ENCODE measurements around the gene WBP2.
A peak's percentile ranks its signal among the peaks of the same experiment; 100 is the strongest.
"Not testable (repeated sequence)": the region's sequence is repeated elsewhere in the genome, so short reads cannot be mapped to it uniquely, and the experiment has no call there.

WBP2 gene

GRCh38 chr17:75864887-75865286 is 9.8 kb upstream of the WBP2 start:
- Histone ChIP-seq H3K27ac (ENCODE audit: low read length) (peak overlapping the region; percentile 71), H3K9ac (ENCODE audit: low read length in 2 of 2) (peak overlapping the region in 1 of 2 donors; percentile 42)
- not testable (repeated sequence) for H3K27me3 ChIP-seq (ENCODE audit: control insufficient read depth in 1 of 2, insufficient read depth in 2 of 2, low read length in 2 of 2)

GRCh38 chr17:75864448-75864871 is 9.3 kb upstream of the WBP2 start:
- Histone ChIP-seq H3K9me3 (ENCODE audit: control insufficient read depth in 2 of 2, low read length in 2 of 2) (no peaks in the 10 kb centered on the region), H3K9ac (ENCODE audit: low read length in 2 of 2) (peak overlapping the region in 1 of 2 donors; percentile 42), H3K4me1 (ENCODE audit: control insufficient read depth, insufficient read depth, low read length) (peaks cover 19% of the 10 kb centered on the region)

More at GRCh38 chr17:75864887-75865286, 9.8 kb upstream of the WBP2 start:
- not testable (repeated sequence) for H3K9me3 ChIP-seq (ENCODE audit: control insufficient read depth in 2 of 2, low read length in 2 of 2); H3K36me3 ChIP-seq (ENCODE audit: control insufficient read depth in 2 of 2, insufficient read depth in 2 of 2, low read length in 2 of 2); H3K4me3 ChIP-seq (ENCODE audit: low read length in 2 of 2)
- peaks cover 23% of the 10 kb centered on the region for H3K4me1 ChIP-seq (ENCODE audit: control insufficient read depth, insufficient read depth, low read length)

GRCh38 chr17:75861927-75862317 is 6.8 kb upstream of the WBP2 start:
- H3K27me3 ChIP-seq (ENCODE audit: control insufficient read depth in 1 of 2, insufficient read depth in 2 of 2, low read length in 2 of 2), result no peaks in the 10 kb centered on the region
- H3K9me3 ChIP-seq (ENCODE audit: control insufficient read depth in 2 of 2, low read length in 2 of 2), result no peaks in the 10 kb centered on the region
- H3K27ac ChIP-seq (ENCODE audit: low read length), result peak overlapping the region; percentile 55
- H3K36me3 ChIP-seq (ENCODE audit: control insufficient read depth in 2 of 2, insufficient read depth in 2 of 2, low read length in 2 of 2), result no peaks in the 10 kb centered on the region
- H3K4me1 ChIP-seq (ENCODE audit: control insufficient read depth, insufficient read depth, low read length), result peaks cover 13% of the 10 kb centered on the region
- H3K9ac ChIP-seq (ENCODE audit: low read length in 2 of 2), result no peak overlapping the region
- no peak overlapping the region for H3K4me3 ChIP-seq (ENCODE audit: low read length in 2 of 2)

More at GRCh38 chr17:75864448-75864871, 9.3 kb upstream of the WBP2 start:
- peak overlapping the region; percentile 71 for H3K27ac ChIP-seq (ENCODE audit: low read length)
- peak overlapping the region in 1 of 2 donors; percentile 15 for H3K4me3 ChIP-seq (ENCODE audit: low read length in 2 of 2)
- H3K27me3 ChIP-seq (ENCODE audit: control insufficient read depth in 1 of 2, insufficient read depth in 2 of 2, low read length in 2 of 2), result no peaks in the 10 kb centered on the region
- H3K36me3 ChIP-seq (ENCODE audit: control insufficient read depth in 2 of 2, insufficient read depth in 2 of 2, low read length in 2 of 2), result no peaks in the 10 kb centered on the region

- H3K4me1 ChIP-seq (ENCODE audit: control insufficient read depth, insufficient read depth, low read length), result peaks cover 16% of the 10 kb centered on the region
- H3K9me3 ChIP-seq (ENCODE audit: control insufficient read depth in 2 of 2, low read length in 2 of 2); H3K36me3 ChIP-seq (ENCODE audit: control insufficient read depth in 2 of 2, insufficient read depth in 2 of 2, low read length in 2 of 2); H3K27ac ChIP-seq (ENCODE audit: low read length); H3K27me3 ChIP-seq (ENCODE audit: control insufficient read depth in 1 of 2, insufficient read depth in 2 of 2, low read length in 2 of 2); H3K9ac ChIP-seq (ENCODE audit: low read length in 2 of 2); H3K4me3 ChIP-seq (ENCODE audit: low read length in 2 of 2): not testable (repeated sequence)
Measured at GRCh38 chr17:75859358-75859757, 4.2 kb upstream of the WBP2 start.

- Histone ChIP-seq H3K27me3 (ENCODE audit: control insufficient read depth in 1 of 2, insufficient read depth in 2 of 2, low read length in 2 of 2) (no peaks in the 10 kb centered on the region), H3K9ac (ENCODE audit: low read length in 2 of 2) (peak overlapping the region; percentile 91 to 99), H3K9me3 (ENCODE audit: control insufficient read depth in 2 of 2, low read length in 2 of 2) (no peaks in the 10 kb centered on the region), H3K4me1 (ENCODE audit: control insufficient read depth, insufficient read depth, low read length) (peaks cover 34% of the 10 kb centered on the region), H3K27ac (ENCODE audit: low read length) (peak overlapping the region; percentile 97), H3K36me3 (ENCODE audit: control insufficient read depth in 2 of 2, insufficient read depth in 2 of 2, low read length in 2 of 2) (peaks cover 3% of the 10 kb centered on the region in 2 donors), H3K4me3 (ENCODE audit: low read length in 2 of 2) (peak overlapping the region; percentile 95 to 96)
Measured at GRCh38 chr17:75856062-75856756, 1.1 kb upstream of the WBP2 start.

- Histone ChIP-seq H3K27me3 (ENCODE audit: control insufficient read depth in 1 of 2, insufficient read depth in 2 of 2, low read length in 2 of 2) (no peaks in the 10 kb centered on the region), H3K4me1 (ENCODE audit: control insufficient read depth, insufficient read depth, low read length) (peaks cover 44% of the 10 kb centered on the region), H3K9me3 (ENCODE audit: control insufficient read depth in 2 of 2, low read length in 2 of 2) (no peaks in the 10 kb centered on the region), H3K4me3 (ENCODE audit: low read length in 2 of 2) (peak overlapping the region; percentile 81 to 95), H3K9ac (ENCODE audit: low read length in 2 of 2) (peak overlapping the region; percentile 94 to 99), H3K27ac (ENCODE audit: low read length) (peak overlapping the region; percentile 97), H3K36me3 (ENCODE audit: control insufficient read depth in 2 of 2, insufficient read depth in 2 of 2, low read length in 2 of 2) (peaks cover 9 to 13% of the 10 kb centered on the region in 2 donors)
Measured at GRCh38 chr17:75854881-75855309, 240 bp downstream of the WBP2 start.

GRCh38 chr17:75854101-75854748 is 910 bp downstream of the WBP2 start:
- peak overlapping the region; percentile 94 to 99 for H3K9ac ChIP-seq (ENCODE audit: low read length in 2 of 2)
- peaks cover 50% of the 10 kb centered on the region for H3K4me1 ChIP-seq (ENCODE audit: control insufficient read depth, insufficient read depth, low read length)
- H3K4me3 ChIP-seq (ENCODE audit: low read length in 2 of 2), result peak overlapping the region; percentile 81 to 95
- H3K27me3 ChIP-seq (ENCODE audit: control insufficient read depth in 1 of 2, insufficient read depth in 2 of 2, low read length in 2 of 2), result no peaks in the 10 kb centered on the region
- no peaks in the 10 kb centered on the region for H3K9me3 ChIP-seq (ENCODE audit: control insufficient read depth in 2 of 2, low read length in 2 of 2)
- H3K36me3 ChIP-seq (ENCODE audit: control insufficient read depth in 2 of 2, insufficient read depth in 2 of 2, low read length in 2 of 2), result peaks cover 15 to 20% of the 10 kb centered on the region in 2 donors
- peak overlapping the region; percentile 97 for H3K27ac ChIP-seq (ENCODE audit: low read length)

- Histone ChIP-seq H3K4me1 (ENCODE audit: control insufficient read depth, insufficient read depth, low read length) (peaks cover 54% of the 10 kb centered on the region), H3K27me3 (ENCODE audit: control insufficient read depth in 1 of 2, insufficient read depth in 2 of 2, low read length in 2 of 2) (no peaks in the 10 kb centered on the region), H3K9ac (ENCODE audit: low read length in 2 of 2) (peak overlapping the region; percentile 36 to 57), H3K4me3 (ENCODE audit: low read length in 2 of 2) (peak overlapping the region; percentile 40 to 49), H3K27ac (ENCODE audit: low read length) (peak overlapping the region; percentile 97), H3K36me3 (ENCODE audit: control insufficient read depth in 2 of 2, insufficient read depth in 2 of 2, low read length in 2 of 2) (peaks cover 21 to 26% of the 10 kb centered on the region in 2 donors), H3K9me3 (ENCODE audit: control insufficient read depth in 2 of 2, low read length in 2 of 2) (no peaks in the 10 kb centered on the region)
Measured at GRCh38 chr17:75853433-75853832, 1.7 kb downstream of the WBP2 start.

- H3K27me3 ChIP-seq (ENCODE audit: control insufficient read depth in 1 of 2, insufficient read depth in 2 of 2, low read length in 2 of 2); H3K9me3 ChIP-seq (ENCODE audit: control insufficient read depth in 2 of 2, low read length in 2 of 2): not testable (repeated sequence)
- Histone ChIP-seq H3K4me3 (ENCODE audit: low read length in 2 of 2) (peak overlapping the region in 1 of 2 donors; percentile 35), H3K9ac (ENCODE audit: low read length in 2 of 2) (peak overlapping the region; percentile 51 to 57), H3K4me1 (ENCODE audit: control insufficient read depth, insufficient read depth, low read length) (peaks cover 58% of the 10 kb centered on the region), H3K36me3 (ENCODE audit: control insufficient read depth in 2 of 2, insufficient read depth in 2 of 2, low read length in 2 of 2) (peaks cover 38 to 44% of the 10 kb centered on the region in 2 donors), H3K27ac (ENCODE audit: low read length) (peak overlapping the region; percentile 89)
Measured at GRCh38 chr17:75851693-75851991, 3.5 kb downstream of the WBP2 start.

GRCh38 chr17:75850928-75851692 is 4.0 kb downstream of the WBP2 start:
- peaks cover 41 to 49% of the 10 kb centered on the region in 2 donors for H3K36me3 ChIP-seq (ENCODE audit: control insufficient read depth in 2 of 2, insufficient read depth in 2 of 2, low read length in 2 of 2)

More at GRCh38 chr17:75850928-75851692, 4.0 kb downstream of the WBP2 start:
- no peaks in the 10 kb centered on the region for H3K9me3 ChIP-seq (ENCODE audit: control insufficient read depth in 2 of 2, low read length in 2 of 2)
- no peaks in the 10 kb centered on the region for H3K27me3 ChIP-seq (ENCODE audit: control insufficient read depth in 1 of 2, insufficient read depth in 2 of 2, low read length in 2 of 2)
- H3K9ac ChIP-seq (ENCODE audit: low read length in 2 of 2), result peak overlapping the region; percentile 51 to 57
- peak overlapping the region; percentile 89 for H3K27ac ChIP-seq (ENCODE audit: low read length)
- H3K4me1 ChIP-seq (ENCODE audit: control insufficient read depth, insufficient read depth, low read length), result peaks cover 54% of the 10 kb centered on the region
- peak overlapping the region in 1 of 2 donors; percentile 35 for H3K4me3 ChIP-seq (ENCODE audit: low read length in 2 of 2)
